OCI-LY1 (cell line): Measurements from ENCODE around the gene LRRC32.

Experiments used
- CTCF ChIP-seq: fragments of 200-600 bp; sonication (generic), shearing (Covaris generic); IDR thresholded peaks from 2 replicates; pipeline ENCODE4 v1.5.1; 2017; ENCODE audit warnings: mild to moderate bottlenecking, antibody characterized with exemption, low read length, moderate library complexity, mixed read lengths
- EZH2 ChIP-seq: fragments of 200-600 bp; sonication (generic), shearing (Covaris generic); IDR thresholded peaks from 2 replicates; pipeline ENCODE4 v1.8.0; 2017; ENCODE audit warnings: borderline replicate concordance, mixed run types, mild to moderate bottlenecking, antibody characterized with exemption, low read length, moderate library complexity, mixed read lengths

- TF ChIP-seq CTCF (no peak), EZH2 (no peak)
These were observed 19.0 kb upstream of the LRRC32 start for GRCh38 chr11:76689313-76690260.
